NK-92 treated with Interleukin-12 subunit alpha and Interleukin-12 subunit beta, amount 100 ng/mL, for 24 hours (cell line): ENCODE measurements around the gene VIPR1.

Experiments
- DNase-seq: peaks from one replicate; lab custom pipeline; 2025; lab: John Stamatoyannopoulos, UW

Gene VIPR1

GRCh38 chr3:42502429-42503250 lies at the start of gene VIPR1:
VIPR1 (plus strand) TSS chr3:42502643; CDS start chr3:42502736, 93 bp downstream.
- no peak for DNase-seq

- no peak for DNase-seq
These were observed 46.2 kb upstream of the VIPR1 start for GRCh38 chr3:42456211-42456610.

- no peak for DNase-seq
These were observed 43.3 kb upstream of the VIPR1 start for GRCh38 chr3:42459151-42459550.

- DNase-seq, result no peak
These were observed 40.7 kb upstream of the VIPR1 start for GRCh38 chr3:42461762-42462161.

- DNase-seq, result no peak
These were observed 39.4 kb upstream of the VIPR1 start for GRCh38 chr3:42463093-42463492.

- no peak for DNase-seq
These were observed 34.3 kb upstream of the VIPR1 start for GRCh38 chr3:42468111-42468510.

GRCh38 chr3:42472555-42472954 lies 29.9 kb upstream of the VIPR1 start:
- DNase-seq, result no peak

GRCh38 chr3:42473083-42473932 lies 29.1 kb upstream of the VIPR1 start:
- DNase-seq, result no peak

- DNase-seq, result no peak
These were observed 26.0 kb upstream of the VIPR1 start for GRCh38 chr3:42476225-42477125.

GRCh38 chr3:42477696-42478095 lies 24.7 kb upstream of the VIPR1 start:
- DNase-seq, result no peak

GRCh38 chr3:42478830-42479229 lies 23.6 kb upstream of the VIPR1 start:
- no peak for DNase-seq

GRCh38 chr3:42486814-42487565 lies 15.5 kb upstream of the VIPR1 start:
- DNase-seq, result no peak

- DNase-seq, result no peak
These were observed 13.8 kb upstream of the VIPR1 start for GRCh38 chr3:42488687-42489086.

GRCh38 chr3:42489116-42489936 lies 13.1 kb upstream of the VIPR1 start:
- DNase-seq, result no peak

GRCh38 chr3:42489937-42490227 lies 12.6 kb upstream of the VIPR1 start:
- no peak for DNase-seq

- no peak for DNase-seq
These were observed 12.2 kb upstream of the VIPR1 start for GRCh38 chr3:42490243-42490642.

GRCh38 chr3:42491881-42492507 lies 10.4 kb upstream of the VIPR1 start:
- DNase-seq, result no peak

- no peak for DNase-seq
These were observed 9.8 kb upstream of the VIPR1 start for GRCh38 chr3:42492508-42493080.

GRCh38 chr3:42493126-42493797 lies 9.2 kb upstream of the VIPR1 start:
- no peak for DNase-seq
